HG02763 (cell line): ENCODE measurements around the gene PRKACA.

Source experiments
- ATAC-seq: cut with Tn5 transposase; IDR thresholded peaks from one replicate; pipeline ENCODE4 v1.9.1; 2021; ENCODE audit warnings: mild to moderate bottlenecking, moderate library complexity; ENCODE audit not compliant: unreplicated experiment

The PRKACA gene

DNA sequence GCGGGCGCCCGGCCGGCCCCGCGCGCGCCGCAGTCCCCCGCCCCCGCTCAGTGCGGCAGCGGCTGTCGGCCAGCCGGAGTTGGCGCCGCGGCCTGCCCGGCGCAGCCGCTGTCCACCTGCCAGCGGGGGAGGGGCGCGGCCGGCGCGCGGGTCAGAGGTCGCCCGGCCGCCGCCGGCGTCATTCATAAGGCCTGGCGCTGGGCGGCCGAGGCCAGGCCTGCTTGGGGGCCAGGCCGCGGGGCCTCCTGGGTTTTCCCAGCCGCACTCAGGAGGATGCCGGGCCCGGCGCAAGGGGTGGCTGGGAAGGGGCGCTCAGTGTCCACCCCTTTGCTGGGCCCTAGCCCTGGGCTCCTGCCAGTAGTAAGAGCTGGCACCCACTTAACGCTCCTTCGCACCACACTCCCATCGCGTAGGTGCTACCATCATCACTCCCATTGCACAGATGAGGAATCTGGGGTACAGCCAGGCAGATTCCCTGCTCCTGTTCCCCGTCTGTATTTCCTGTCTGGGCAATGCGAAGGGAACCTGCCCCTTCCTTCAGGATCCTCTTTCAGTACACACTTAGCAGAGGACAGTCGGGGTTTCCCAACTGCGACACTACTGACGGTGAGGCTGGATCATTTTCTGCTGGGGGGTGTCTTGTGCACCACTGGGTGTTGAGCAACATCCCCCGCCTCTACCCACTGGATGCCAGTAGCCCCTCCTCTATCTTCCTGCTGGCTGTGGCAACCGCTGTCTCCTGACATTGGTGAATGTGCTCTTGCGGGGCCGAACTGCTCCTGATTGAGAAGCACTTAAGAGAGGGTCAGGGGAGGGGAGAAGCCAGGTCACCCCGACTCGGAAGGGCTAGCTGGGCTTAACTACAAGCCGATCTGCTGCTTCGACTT lies 846 bp upstream of the PRKACA start:
- no peak for ATAC-seq

DNA sequence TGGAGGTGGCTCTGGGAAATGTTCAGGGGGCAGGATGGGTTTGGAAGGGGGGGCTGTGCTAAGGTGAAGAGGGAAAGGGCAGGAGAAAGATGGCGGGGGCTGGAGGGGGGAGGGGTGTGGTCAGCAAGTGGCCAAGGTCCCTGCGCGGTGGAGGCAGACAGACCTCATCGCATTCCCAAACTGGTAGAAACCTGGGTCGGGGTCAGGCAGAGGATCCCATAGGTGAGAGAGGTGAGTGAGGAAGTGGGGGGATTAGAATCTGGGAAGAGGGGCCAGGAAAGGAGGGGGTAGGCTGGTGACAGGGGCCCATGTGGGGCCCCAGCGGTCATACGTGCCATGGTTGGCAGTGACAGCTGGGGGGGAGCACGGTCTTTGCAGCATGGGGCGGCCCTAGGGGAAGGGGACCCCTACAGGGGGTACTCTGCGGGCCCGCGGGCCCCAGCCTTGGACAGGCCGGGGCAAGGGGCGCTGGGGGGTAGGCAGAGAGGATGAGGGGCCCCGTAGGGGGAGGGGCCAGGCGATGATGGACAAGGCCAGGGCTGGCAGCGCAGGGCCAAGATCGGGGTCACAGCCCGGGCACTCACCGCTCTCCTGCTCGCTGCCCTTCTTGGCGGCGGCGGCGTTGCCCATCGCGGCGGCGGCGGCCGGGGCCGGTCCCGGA lies 514 bp downstream of the PRKACA start:
- peak; percentile 7 for ATAC-seq

DNA sequence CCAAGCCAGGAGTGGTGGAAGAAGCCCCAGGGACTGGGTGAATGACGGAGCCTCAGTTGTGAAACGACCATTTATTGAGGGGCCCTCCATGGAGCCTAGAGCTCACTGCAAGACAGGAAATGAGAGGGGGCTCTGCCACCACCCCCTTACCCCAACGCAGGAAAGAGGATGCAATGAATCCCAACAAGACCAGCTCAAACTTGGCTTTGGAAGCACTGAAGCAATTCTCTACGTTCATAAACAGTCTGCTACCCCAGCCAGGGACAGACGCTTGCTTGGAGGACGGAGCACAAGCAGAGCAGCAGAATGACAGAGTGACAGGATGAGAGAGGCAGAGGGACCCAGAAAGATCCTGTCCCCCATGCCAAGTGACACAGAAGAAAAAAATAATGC lies 1.0 kb downstream of the PRKACA start:
- ATAC-seq, result no peak

DNA sequence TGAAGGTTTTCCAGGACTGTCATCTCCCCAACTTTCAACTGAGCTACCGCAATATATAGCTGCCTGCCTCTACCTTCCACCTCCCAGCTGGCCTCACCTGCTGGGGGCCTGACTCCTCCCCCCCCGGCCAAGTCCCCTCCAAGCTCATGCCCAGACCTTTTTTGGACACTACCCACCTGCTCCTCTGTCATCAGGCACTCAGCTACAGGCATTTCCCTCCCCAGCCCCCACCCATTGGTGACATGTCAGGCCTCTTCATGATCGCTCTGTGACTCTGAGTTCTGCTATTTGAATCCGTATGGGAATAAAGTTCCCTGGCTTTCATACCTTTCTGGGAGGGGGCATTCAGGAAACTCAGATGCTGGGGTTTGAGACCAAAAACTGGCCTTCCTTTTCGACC lies 1.8 kb downstream of the PRKACA start:
- ATAC-seq, result no peak

DNA sequence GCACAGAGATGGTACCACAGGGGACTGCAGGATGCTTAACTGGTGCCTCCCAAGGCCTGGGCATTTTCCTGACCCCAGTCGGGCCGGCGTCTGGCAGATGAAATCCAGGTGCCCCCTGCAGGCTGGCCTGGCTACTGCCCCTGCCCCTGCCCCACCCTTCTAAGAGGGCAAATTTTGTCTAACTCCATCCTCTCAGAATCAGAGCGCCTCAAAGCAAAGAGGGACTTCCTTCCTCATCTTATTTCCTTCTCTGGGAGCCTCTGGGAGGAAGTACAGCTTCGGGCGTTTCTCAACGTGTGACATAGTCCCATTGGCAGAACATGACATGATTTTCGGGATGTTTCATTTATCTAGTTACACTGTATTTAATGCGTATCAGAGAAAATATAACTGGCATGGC lies 2.7 kb downstream of the PRKACA start:
- no peak for ATAC-seq

DNA sequence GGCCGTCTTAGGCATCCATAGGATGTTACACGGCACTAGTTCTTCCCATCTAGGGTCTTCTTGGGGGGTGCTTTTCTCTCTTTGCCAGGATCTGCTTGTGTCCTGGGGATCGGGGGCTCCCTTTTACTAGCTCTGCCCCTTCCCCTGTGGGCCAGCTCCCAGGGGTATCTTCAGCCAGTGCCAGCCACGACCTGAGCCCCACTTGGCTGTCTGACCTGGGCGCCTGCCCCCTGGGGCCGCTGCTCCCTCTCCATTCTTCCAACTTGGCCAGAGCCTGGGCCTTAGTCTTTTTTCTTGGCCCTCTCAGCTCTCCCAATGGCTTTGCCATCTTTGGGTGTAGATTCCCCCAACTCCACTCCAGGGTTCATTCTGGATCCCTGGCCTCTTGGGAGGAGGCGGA lies 3.1 kb downstream of the PRKACA start:
- ATAC-seq, result no peak

DNA sequence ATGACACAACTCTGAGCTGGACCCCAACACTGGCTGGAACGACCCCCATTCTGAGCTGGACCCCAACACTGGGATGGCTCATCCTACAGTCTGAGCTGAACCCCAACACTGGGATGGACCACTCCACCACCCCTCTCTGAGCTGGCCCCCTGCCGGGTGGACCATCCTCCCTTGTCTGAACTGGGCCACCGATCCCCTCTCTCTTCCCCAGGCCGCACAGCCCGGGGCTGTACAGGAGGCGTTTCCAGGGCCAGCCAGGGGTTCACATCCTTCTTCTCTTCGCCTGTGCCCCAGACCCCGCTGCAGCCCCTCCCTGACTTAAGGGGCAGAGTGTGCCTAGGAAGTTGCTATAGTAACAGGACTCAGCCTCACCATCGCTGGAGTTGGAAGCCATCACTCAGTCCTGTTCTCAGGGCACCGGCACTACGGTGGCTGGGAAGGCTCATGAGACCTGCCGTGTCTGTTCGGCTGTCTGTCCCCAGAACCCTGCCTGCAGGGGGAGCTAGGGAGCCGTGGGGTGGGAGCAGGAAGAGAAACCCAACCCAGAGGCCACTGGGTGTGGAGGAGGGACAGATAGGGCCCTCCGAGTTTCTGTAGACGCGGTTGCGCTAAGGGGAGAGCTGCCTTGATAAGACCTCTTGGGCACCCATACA lies 3.7 kb downstream of the PRKACA start:
- no peak for ATAC-seq

DNA sequence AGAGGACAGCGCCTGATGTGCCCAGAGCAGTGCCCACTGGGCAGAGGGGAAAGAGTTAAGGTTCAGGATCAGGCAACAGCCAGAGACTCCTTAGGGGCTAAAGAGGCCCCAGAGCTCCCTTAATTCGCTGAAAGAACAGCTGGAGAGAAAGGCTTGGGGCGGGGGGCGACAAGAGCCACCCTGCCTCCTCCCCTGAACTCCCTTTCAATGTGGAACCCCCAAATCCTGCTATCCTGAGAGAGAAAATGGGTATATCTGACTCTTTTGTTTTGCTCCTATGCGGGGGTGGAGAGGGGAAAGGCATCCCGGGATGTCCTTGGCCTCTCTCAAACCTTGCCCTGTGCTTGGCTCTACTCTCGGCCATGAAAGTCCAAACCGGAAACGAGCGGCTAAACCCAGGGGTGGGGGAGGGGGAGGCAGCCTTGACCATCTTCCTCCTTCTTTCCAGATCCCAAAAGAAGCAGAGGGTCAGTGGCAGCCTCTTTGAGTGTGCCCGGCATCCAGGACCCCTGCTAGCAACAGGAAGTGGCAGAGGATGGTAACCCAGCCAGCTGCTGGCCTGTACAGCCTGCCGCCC lies 4.7 kb downstream of the PRKACA start:
- no peak for ATAC-seq

DNA sequence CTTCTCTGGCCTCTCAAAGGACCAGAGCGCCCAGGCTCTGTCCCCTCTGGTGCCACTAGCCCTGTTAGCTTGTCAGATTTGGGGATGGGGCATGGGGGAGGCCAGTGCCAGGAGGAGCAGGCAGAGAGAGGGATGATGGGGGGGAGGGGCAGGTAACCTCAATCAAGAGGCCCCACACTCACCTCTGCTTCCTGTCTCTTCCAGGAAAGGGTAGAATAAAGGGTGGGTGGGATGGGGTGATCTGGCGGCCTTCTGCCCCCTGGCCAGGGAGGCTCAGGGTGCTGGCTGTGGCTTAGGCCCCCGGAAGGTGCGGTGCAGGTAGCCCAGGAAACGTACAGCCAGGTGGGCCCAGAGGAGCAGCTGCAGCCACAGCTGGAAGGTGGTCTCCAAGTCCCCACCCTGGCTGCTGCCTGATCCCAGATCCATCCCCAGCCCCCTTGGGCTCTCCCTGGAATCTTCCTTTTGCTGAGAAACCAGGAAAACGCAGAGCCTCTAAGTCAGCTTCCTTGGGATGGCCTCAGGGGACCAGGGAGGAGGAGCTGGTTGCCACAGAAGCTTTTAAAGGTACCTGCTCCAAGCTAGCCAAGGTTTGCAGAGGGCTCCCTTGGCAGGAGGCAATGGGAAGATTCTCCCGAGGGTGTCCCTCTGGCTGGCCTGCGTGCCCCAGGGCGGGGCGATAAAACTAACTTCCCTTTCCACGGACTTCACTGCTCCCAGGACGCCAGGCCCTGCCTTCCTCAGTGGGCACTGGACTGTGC lies 5.3 kb downstream of the PRKACA start:
- no peak for ATAC-seq

DNA sequence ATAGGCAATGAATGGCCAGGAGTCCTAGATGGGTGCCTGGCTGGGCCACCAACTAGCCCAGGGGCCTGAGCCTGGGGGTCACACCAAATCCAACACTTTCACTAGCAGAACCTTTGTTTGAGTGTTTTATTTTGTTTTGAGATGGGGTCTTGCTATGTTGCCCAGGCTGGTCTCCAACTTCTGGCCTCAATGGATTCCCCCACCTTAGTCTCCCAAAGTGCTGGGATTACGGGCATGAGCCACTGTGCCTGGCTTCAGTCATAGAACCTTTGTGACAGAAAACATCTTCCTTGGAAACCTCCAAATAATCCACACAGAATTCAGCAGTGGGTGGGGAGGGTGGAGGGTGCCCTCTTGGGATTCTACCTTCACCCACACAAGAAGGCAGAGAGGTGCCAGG lies 6.1 kb downstream of the PRKACA start:
- no peak for ATAC-seq

DNA sequence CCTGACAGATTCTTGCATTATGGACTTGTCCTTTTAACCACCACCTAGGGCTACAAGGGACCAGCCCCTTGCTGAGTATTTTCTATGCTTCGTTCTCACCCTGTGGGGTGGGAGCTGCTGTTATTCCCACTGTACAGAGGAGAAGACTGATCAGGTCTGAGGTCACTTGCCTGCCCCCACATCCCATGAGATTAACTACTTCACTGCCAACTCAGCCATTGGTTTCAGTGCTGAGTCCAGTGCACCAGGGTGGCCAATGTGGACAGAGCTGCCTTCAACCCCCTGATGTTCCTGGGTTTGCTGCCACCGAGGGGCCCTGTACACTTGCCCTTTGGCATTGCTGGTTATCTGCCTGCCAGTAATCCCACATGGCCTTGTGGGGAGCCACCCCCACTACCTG lies 6.9 kb downstream of the PRKACA start:
- ATAC-seq, result no peak

DNA sequence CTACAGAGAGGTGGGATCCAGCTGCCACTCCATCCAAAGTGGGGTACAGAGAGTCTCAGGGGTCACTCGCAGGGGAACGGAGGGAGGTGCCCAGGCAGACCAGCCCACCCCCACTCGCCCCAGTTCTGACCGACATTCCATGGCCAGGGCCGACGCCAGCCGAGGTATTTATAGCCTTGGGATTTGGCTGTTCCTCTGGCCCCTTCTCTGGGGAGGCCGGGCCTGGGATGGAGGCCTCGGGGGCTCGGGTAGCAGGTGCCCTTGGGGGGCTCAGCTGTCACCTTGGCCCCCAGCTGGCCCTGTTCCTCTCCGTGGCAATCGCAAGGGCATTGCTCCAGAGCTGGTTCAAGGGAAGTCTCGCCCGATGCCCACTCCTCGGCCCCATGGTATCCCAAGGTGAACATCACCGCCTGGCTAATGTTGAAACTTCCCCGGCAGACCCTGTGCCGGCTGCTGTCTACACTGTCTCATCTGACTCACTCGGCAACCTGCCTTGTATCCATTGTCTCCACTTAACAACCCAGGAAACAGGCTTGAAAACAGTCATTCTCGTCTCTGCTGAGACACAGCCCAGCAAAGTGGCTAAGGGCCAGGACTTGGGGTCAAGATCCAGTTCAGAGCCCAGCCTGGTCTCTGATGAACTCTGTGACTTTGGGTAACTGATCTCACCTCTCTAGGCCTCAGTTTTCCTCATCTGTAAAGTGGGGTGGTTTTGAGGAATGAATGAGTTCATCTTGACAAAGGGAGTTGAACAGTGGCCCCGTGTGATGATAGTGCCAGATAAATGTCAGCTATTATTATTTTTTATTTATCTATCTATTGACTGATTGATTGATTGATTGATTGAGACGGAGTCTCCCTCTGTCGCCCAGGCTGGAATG lies 9.7 kb downstream of the PRKACA start:
- ATAC-seq, result no peak

DNA sequence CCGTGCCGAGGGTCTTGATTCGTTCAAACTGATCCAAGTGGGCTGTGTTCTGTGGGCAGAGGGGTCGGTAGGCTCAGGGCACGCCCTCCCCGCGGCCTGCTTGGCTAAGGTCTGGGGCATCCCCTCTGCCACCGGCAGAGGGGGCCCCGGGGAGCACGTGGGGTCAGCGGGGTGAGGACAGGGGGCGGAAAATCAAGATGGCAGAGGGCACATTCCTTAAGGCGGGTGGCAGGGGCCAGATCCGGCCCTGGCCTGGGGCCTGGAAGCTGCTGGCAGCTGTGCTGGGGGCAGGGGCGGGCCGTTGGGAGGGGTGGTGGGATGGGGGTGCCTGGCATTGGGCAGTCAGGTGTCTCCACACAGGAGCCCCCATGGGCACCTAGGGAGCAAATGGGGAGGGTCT lies 10.7 kb downstream of the PRKACA start:
- ATAC-seq, result no peak

DNA sequence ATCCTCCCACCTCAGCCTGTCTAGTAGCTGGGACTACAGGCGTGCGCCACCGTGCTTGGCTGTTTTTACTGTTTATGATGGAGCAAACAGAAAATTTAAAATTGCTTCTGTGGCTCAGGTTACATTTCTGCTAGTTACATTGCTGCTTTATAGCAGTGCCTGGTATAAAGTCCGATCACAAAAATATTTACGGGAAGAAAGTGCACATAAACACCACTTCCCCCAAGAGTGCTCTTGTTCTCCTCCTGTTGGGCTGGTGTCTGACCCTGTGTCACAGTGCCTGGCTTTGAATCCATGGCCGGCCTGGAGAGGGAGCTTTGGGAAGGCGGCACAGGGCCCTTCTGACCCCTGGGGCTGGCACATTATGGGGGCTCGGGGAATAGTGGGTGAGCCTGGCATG lies 11.9 kb downstream of the PRKACA start:
- no peak for ATAC-seq

DNA sequence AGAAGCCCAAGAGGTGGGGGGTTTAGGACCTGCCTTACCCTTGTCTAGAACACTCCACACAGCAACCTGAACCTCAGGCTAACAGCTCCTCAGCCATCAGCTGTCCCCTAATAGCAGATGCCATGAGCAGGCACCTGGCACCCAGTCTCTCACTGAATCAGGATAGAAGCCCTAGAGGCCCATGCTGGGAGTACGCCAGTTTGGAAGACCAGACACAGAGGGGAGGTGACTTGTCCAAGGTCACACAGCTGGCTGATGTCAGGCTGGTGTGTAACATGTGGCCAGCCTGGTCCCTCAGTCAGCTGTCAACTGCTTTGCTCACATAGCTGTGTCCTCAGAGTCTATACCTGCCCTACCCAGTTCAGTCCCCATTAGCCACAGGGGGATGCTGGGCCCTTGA lies 14.3 kb downstream of the PRKACA start:
- no peak for ATAC-seq

DNA sequence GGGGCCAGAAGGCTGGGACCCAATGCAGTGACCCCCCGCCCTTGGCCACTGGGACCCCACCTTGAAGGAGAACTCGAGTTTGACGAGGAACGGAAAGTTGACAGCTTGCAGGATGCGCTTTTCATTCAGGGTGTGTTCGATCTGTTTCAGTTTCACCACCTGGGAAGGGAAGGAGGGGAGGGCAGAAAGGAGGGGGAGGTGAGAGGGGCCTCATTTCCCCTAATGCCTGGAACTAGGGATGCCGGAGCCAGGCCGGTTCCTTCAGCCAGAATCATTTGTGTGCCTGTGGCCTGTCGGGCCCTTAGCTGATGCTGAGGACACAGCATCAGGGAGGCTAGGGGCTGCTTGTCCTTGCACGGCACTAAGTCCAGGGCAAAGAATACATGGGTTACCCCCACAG lies 14.8 kb downstream of the PRKACA start:
- ATAC-seq, result no peak

DNA sequence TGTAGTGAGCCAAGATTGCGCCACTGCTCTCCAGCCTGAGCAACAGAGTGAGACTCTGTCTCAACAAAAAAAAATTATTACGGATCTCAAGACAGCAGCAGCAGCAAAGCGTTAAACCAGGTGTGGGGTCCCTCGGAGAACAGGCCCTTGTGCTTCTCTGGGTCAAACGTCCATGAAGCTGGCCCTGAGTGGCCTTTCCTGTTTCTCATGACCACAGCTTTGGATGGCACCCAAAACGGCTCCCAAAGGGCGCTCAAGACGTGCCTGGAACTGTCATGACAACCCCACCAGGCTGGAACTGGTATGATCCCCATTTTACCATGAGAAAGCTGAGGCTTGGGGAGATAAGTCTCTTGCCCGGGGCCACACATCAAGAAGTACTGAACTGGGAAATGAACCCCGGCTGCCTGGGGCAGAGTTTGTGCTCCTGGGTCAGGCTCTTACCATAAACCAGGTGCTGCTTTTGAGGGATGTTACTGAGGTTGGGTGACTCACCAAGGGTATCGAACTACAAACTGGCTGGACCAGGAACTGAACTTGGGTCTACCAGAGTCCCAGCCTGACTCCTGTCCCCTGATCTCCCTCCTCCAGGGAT lies 15.4 kb downstream of the PRKACA start:
- no peak for ATAC-seq

DNA sequence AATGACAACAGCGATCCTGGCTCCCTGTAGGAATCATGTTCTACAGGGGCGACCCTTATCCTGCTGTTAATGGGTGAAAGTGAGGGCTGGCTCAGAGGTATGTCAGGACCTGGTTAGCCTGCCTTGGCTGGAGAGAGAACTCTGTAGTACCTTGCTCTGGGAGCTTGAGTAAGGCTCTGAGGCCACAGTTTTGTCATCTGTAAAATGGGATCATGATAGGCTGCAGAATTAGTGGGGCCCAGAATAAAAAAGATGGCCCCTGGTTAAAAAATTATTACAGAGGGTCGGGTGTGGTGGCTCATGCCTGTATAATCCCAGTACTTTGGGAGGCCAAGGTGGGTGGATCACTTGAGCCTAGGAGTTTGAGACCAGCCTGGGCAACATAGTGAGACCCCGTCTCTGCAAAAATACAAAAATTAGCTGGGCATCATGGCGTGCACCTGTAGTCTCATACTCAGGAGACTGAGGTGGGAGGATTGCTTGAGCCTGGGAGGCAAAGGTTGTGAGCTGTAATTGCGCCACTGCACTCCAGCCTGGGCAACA lies 16.5 kb downstream of the PRKACA start:
- no peak for ATAC-seq

DNA sequence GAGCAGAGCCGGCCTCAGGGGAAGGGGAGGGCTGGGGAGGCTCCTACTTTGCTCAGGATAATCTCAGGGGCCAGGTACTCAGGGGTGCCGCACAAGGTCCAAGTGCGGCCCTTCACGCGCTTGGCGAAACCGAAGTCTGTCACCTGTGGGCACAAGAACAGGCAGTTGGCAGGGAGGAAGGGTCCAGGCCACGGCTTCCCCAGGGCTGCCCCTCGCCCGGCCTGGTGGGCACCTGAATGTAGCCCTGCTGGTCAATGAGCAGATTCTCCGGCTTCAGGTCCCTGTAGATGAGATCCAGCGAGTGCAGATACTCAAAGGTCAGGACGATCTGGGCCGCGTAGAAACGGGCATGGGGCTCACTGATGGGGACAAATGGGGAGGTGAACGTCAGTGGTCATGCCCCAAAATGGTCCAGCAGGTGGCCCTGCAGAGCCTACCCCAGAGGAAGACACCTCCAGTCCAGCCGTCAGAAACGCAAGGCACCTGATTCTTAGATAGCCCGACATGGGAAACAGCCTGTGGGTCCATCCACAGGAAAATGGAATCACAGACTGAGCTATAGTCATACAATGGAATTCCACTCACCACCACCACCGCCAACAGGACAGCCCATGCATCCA lies 19.9 kb downstream of the PRKACA start:
- no peak for ATAC-seq
